Measurements from ENCODE around the gene TECPR2. TPM values are rescaled to one million over a fixed set of nuclear protein-coding genes. Genes with fewer than 3 reads are reported as not detected.
A peak's percentile ranks its signal among the peaks of the same experiment; 100 is the strongest.

TECPR2 gene
- total and polyA plus RNA-seq, 2 of the 13 experiments (the other 11 are each of a cell fraction or from before 2014, with no cell fraction given): 3.5 to 5.7 TPM

- TF ChIP-seq ZNF160 (CRISPR knock-in tag; IDR thresholded peaks at IDR 0.05) (no peak), NFAT5 (CRISPR knock-in tag; IDR thresholded peaks at IDR 0.05) (no peak; the same call in 1 of the 2 replicates), SNAI1 (CRISPR knock-in tag; IDR thresholded peaks at IDR 0.05; ENCODE audit: borderline replicate concordance) (no peak), SSRP1 (CRISPR knock-in tag; IDR thresholded peaks at IDR 0.05) (no peak), SP140L (CRISPR knock-in tag; IDR thresholded peaks at IDR 0.05; ENCODE audit: borderline replicate concordance) (no peak), ZFP36 (IDR thresholded peaks at IDR 0.05; ENCODE audit: borderline replicate concordance, low read depth, low read length, partially characterized antibody) (no peak), ZNF335 (CRISPR knock-in tag; IDR thresholded peaks at IDR 0.05) (peak; percentile 76), ZBTB26 (CRISPR knock-in tag; IDR thresholded peaks at IDR 0.05; ENCODE audit: borderline replicate concordance) (no peak), ZBTB42 (CRISPR knock-in tag; IDR thresholded peaks at IDR 0.05) (no peak), FOXM1 (CRISPR knock-in tag; IDR thresholded peaks at IDR 0.05) (no peak), ARNT2 (CRISPR knock-in tag; IDR thresholded peaks at IDR 0.05; ENCODE audit: low read depth) (peak; percentile 31; the same call in 1 of the 2 replicates), SMYD3 (CRISPR knock-in tag; IDR thresholded peaks at IDR 0.05) (0 out of 2 replicates have a peak, but pooled peaks have one; percentile 16), HNRNPL (IDR thresholded peaks at IDR 0.05; ENCODE audit: low read depth, low read length) (peak; percentile 73), NFATC3 (CRISPR knock-in tag; IDR thresholded peaks at IDR 0.05) (no peak), TEF (CRISPR knock-in tag; IDR thresholded peaks at IDR 0.05) (0 out of 2 replicates have a peak, but pooled peaks have one; percentile 23), ZNF546 (CRISPR knock-in tag; conservative IDR thresholded peaks at IDR 0.05) (no peak), ATAD3A (CRISPR knock-in tag; IDR thresholded peaks at IDR 0.05) (no peak)
- TF ChIP-seq, protein P1, sequence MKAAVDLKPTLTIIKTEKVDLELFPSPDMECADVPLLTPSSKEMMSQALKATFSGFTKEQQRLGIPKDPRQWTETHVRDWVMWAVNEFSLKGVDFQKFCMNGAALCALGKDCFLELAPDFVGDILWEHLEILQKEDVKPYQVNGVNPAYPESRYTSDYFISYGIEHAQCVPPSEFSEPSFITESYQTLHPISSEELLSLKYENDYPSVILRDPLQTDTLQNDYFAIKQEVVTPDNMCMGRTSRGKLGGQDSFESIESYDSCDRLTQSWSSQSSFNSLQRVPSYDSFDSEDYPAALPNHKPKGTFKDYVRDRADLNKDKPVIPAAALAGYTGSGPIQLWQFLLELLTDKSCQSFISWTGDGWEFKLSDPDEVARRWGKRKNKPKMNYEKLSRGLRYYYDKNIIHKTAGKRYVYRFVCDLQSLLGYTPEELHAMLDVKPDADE (CRISPR knock-in tag; IDR thresholded peaks at IDR 0.05): no peak
- TF ChIP-seq, protein P2, sequence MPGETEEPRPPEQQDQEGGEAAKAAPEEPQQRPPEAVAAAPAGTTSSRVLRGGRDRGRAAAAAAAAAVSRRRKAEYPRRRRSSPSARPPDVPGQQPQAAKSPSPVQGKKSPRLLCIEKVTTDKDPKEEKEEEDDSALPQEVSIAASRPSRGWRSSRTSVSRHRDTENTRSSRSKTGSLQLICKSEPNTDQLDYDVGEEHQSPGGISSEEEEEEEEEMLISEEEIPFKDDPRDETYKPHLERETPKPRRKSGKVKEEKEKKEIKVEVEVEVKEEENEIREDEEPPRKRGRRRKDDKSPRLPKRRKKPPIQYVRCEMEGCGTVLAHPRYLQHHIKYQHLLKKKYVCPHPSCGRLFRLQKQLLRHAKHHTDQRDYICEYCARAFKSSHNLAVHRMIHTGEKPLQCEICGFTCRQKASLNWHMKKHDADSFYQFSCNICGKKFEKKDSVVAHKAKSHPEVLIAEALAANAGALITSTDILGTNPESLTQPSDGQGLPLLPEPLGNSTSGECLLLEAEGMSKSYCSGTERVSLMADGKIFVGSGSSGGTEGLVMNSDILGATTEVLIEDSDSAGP (CRISPR knock-in tag; IDR thresholded peaks at IDR 0.05; ENCODE audit: borderline replicate concordance): peak; percentile 73; the same call in 1 of the 2 replicates
Measured at GRCh38 chr14:102538602-102539543, 176.1 kb downstream of the TECPR2 start (continued).
